PFSK-1 (cell line): ENCODE results near the gene RAET1E.

Source experiments
- FOXP2 ChIP-seq: optimal IDR thresholded peaks from 2 replicates; pipeline ENCODE3; 2011; ENCODE audit warnings: borderline replicate concordance, control low read depth, inconsistent platforms; ENCODE audit not compliant: insufficient read depth; ENCODE audit errors: extremely low read length, extremely low read depth
- POLR2AphosphoS5 ChIP-seq: IDR thresholded peaks from 2 replicates; pipeline ENCODE4 v1.6.1; 2012; ENCODE audit warnings: low read depth, mild to moderate bottlenecking, control low read depth, low read length, moderate library complexity
- SIN3A ChIP-seq: IDR thresholded peaks from 2 replicates; pipeline ENCODE4 v1.6.1; 2012; ENCODE audit warnings: mild to moderate bottlenecking, low read length, moderate library complexity, borderline replicate concordance; ENCODE audit not compliant: insufficient read depth
- TAF1 ChIP-seq: IDR thresholded peaks from 2 replicates; pipeline ENCODE4 v1.6.1; 2012; ENCODE audit warnings: low read length, control low read depth, borderline replicate concordance; ENCODE audit not compliant: insufficient read depth
- TF ChIP-seq, protein P1 (sequence below), 2 experiments: IDR thresholded peaks; 2 replicates each; pipeline versions ENCODE4 v1.6.1 to v1.8.0; 2011 to 2012; ENCODE audit warnings: low read depth in 2 of 2, low read length in 2 of 2, control low read depth in 1 of 2, inconsistent platforms in 1 of 2, mild to moderate bottlenecking in 1 of 2, moderate library complexity in 1 of 2; ENCODE audit not compliant: insufficient read depth in 1 of 2

The RAET1E gene

GRCh38 chr6:149907317-149907716 lies 9.4 kb upstream of the RAET1E start:
- no peak for TF ChIP-seq SIN3A
- TF ChIP-seq, protein P1, sequence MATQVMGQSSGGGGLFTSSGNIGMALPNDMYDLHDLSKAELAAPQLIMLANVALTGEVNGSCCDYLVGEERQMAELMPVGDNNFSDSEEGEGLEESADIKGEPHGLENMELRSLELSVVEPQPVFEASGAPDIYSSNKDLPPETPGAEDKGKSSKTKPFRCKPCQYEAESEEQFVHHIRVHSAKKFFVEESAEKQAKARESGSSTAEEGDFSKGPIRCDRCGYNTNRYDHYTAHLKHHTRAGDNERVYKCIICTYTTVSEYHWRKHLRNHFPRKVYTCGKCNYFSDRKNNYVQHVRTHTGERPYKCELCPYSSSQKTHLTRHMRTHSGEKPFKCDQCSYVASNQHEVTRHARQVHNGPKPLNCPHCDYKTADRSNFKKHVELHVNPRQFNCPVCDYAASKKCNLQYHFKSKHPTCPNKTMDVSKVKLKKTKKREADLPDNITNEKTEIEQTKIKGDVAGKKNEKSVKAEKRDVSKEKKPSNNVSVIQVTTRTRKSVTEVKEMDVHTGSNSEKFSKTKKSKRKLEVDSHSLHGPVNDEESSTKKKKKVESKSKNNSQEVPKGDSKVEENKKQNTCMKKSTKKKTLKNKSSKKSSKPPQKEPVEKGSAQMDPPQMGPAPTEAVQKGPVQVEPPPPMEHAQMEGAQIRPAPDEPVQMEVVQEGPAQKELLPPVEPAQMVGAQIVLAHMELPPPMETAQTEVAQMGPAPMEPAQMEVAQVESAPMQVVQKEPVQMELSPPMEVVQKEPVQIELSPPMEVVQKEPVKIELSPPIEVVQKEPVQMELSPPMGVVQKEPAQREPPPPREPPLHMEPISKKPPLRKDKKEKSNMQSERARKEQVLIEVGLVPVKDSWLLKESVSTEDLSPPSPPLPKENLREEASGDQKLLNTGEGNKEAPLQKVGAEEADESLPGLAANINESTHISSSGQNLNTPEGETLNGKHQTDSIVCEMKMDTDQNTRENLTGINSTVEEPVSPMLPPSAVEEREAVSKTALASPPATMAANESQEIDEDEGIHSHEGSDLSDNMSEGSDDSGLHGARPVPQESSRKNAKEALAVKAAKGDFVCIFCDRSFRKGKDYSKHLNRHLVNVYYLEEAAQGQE (IDR thresholded peaks at IDR 0.05; ENCODE audit: insufficient read depth in 1 of 2, low read depth in 2 of 2, low read length in 2 of 2): no peak
- TF ChIP-seq TAF1: no peak
- no peak for TF ChIP-seq POLR2AphosphoS5
- TF ChIP-seq FOXP2: no peak

DNA sequence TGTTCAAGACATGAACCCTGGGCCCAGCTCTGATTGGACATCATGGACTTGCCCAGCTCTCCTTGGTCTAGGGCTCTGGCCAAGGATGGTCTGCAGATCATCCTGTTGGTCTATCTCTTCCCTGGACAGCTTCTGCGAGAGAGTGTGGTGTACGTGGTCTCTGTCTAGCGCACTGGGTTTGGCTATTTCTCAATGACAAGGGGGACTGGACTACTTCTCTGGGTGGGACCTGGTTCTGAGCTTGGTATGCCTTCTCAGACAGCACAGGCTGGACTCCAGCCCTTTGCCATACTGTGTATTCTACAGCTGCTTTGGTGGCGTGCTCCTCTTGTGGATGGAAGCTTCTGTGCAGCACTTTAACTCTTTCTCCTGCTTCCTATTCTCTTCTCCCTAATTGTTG lies 8.5 kb upstream of the RAET1E start:
- TF ChIP-seq TAF1: no peak
- no peak for TF ChIP-seq POLR2AphosphoS5
- TF ChIP-seq SIN3A: no peak
- TF ChIP-seq, protein P1 (IDR thresholded peaks at IDR 0.05; ENCODE audit: insufficient read depth in 1 of 2, low read depth in 2 of 2, low read length in 2 of 2): no peak
- TF ChIP-seq FOXP2: no peak

DNA sequence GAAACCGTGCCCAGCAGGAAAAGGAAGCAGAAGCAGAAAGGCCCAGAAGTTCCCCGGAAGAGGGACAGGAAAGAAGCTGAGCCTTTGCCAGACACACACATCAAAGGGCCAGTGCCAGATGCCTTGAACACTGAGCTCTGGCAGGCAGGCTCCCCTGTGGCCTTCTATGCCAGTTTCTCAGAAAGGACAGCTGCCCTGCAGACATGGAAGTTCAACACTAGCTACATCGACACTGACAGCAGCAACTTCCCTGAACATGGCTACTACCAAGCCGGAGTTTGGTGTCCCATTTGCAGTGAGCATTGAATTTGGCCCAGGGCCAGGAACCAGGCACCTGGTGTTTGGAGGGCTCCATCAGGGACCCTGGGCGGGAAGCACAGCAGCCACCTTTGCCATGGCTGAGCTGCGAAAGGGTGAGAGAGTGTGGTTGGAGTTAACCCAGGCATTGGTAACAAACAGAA lies 8.0 kb upstream of the RAET1E start:
- TF ChIP-seq POLR2AphosphoS5 (no peak), TAF1 (no peak), FOXP2 (no peak), SIN3A (no peak)
- TF ChIP-seq, protein P1 (IDR thresholded peaks at IDR 0.05; ENCODE audit: insufficient read depth in 1 of 2, low read depth in 2 of 2, low read length in 2 of 2): no peak

DNA sequence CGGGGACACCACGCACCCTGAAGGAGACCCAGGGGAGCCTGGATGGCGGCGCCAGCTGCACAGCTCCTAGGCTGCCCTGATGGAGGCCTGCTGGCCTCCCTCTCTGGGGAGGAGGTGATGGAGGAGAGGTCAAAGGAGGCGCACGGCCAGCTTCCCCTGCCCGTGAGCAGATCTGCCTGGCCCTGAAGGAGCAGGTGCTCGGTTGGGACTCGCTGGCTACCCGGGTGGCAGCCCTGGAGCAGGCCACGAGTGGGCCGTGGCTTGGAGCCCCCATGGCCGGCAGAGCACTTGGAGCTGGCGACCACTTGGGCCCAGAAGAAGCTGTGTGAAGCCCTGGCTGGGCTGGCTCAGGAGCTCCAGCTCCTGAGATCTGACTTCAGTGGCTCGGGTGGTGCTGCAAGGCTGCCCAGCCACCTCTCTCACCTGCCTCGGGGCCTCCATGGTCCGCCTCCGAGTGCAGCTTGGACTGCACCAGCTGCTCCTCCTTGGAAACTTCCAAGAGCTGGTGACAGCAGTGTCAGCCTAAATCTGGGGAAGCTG lies 7.5 kb upstream of the RAET1E start:
- TF ChIP-seq POLR2AphosphoS5 (no peak), FOXP2 (no peak)
- TF ChIP-seq, protein P1 (IDR thresholded peaks at IDR 0.05; ENCODE audit: insufficient read depth in 1 of 2, low read depth in 2 of 2, low read length in 2 of 2): no peak
